Measurements from ENCODE around the gene CAMKMT. TPM values are rescaled to one million over a fixed set of nuclear protein-coding genes. Genes with fewer than 3 reads are reported as not detected.

Gene CAMKMT
- total and polyA plus RNA-seq, 9 of the 15 experiments (the other 6 are each of a cell fraction or from before 2014, with no cell fraction given) = 1.6 to 15.3 (median 7.4) TPM

- ChIA-PET CTCF (ENCODE audit: low intra/inter-chr PET ratio) (no interaction called here), POLR2A (interaction anchor here (0.6 to 3.1 kb wide), 6 partner anchors 8 to 248 kb away, joined by 3 to 32 read pairs (median 4); partner anchors contain the start of genes CAMKMT and PREPL)
- ATAC-seq (no peak), DNase-seq (ENCODE audit: extremely low read depth in 1 of 4, low spot score in 3 of 4) (no peak), FAIRE-seq (no peak)
- H3K27me3 ChIP-seq (ENCODE audit: control insufficient read depth in 2 of 2, insufficient read depth in 2 of 2, low read length in 2 of 2) = no peaks in the 10 kb centered on the region
- H3K9me1 ChIP-seq (ENCODE audit: control insufficient read depth, insufficient read depth, low read length) = no peaks in the 10 kb centered on the region
- H4K20me1 ChIP-seq (replicated peaks; ENCODE audit: control insufficient read depth, insufficient read depth, low read length) = no peaks in the 10 kb centered on the region
- no peak overlapping the region for H3K4me2 ChIP-seq (ENCODE audit: insufficient read depth, low read length)
- H3K9ac ChIP-seq (ENCODE audit: insufficient read depth in 1 of 2, low read depth in 2 of 2, low read length in 2 of 2) = no peak overlapping the region
- 75% methylated on average over 3 of the region's 4 CpGs for WGBS (ENCODE audit: insufficient coverage, low coverage, missing lambda C conversion rate)
- H3K79me2 ChIP-seq (ENCODE audit: control insufficient read depth, insufficient read depth, low read length) = no peaks in the 10 kb centered on the region
- peaks cover 1% of the 10 kb centered on the region; the same call in 1 of the 3 replicates for H3K36me3 ChIP-seq (ENCODE audit: control insufficient read depth, insufficient read depth, low read length)
- H3K27ac ChIP-seq (ENCODE audit: extremely low read depth, low read depth, low read length) = no peak overlapping the region
- no peaks in the 10 kb centered on the region for H3K4me1 ChIP-seq (replicated peaks in 1 of 2; ENCODE audit: control insufficient read depth in 2 of 2, insufficient read depth in 2 of 2, low read length in 2 of 2)
- no peak overlapping the region for H3K4me3 ChIP-seq
- no peak overlapping the region for H2AFZ ChIP-seq (ENCODE audit: low read depth, low read length)
- H3K9me3 ChIP-seq (replicated peaks; ENCODE audit: control insufficient read depth, insufficient read depth, low read depth, low read length) = no peaks in the 10 kb centered on the region
- no peak for TF ChIP-seq RNF2 (IDR thresholded peaks at IDR 0.05)
- TF ChIP-seq KAT2B (IDR thresholded peaks at IDR 0.05; ENCODE audit: low read depth, low read length) = no peak
- no peak for TF ChIP-seq MYC (IDR thresholded peaks at IDR 0.05; ENCODE audit: low read depth, low read length)
- no peak for TF ChIP-seq MYC (CRISPR knock-in tag; IDR thresholded peaks at IDR 0.05; ENCODE audit: borderline replicate concordance, low read depth)
- no peak for TF ChIP-seq DPF2 (IDR thresholded peaks at IDR 0.05)
- TF ChIP-seq XRCC4 (IDR thresholded peaks at IDR 0.05; ENCODE audit: extremely low read depth, insufficient read depth, insufficient read length) = no peak
- TF ChIP-seq CXXC5 (CRISPR knock-in tag; IDR thresholded peaks at IDR 0.05) = no peak
- TF ChIP-seq SIN3B (IDR thresholded peaks at IDR 0.05; ENCODE audit: low read depth) = no peak
- no peak for TF ChIP-seq ZNF121 (CRISPR knock-in tag; conservative IDR thresholded peaks at IDR 0.05)
- TF ChIP-seq HDAC8 (tag; IDR thresholded peaks at IDR 0.05) = no peak
- TF ChIP-seq SRSF1 (IDR thresholded peaks at IDR 0.05; ENCODE audit: low read depth, low read length) = no peak
- no peak for TF ChIP-seq RAD21 (CRISPR knock-in tag; conservative IDR thresholded peaks at IDR 0.05 in 1 of 2, IDR thresholded peaks at IDR 0.05 in 1 of 2)
- TF ChIP-seq TAF9B (IDR thresholded peaks at IDR 0.05; ENCODE audit: partially characterized antibody) = no peak
- no peak for TF ChIP-seq TBP (optimal IDR thresholded peaks at IDR 0.05; ENCODE audit: low read depth, low read length)
- TF ChIP-seq COPS2 (conservative IDR thresholded peaks at IDR 0.05) = no peak
- in situ Hi-C loops (cut with MboI) (no loop called here), intact Hi-C loops (cut with micrococcal nuclease) (no loop called here)
- BruUV-seq (replicated peaks) = no TSS peak
Observed at GRCh38 chr2:44351088-44351487, 10.7 kb upstream of the CAMKMT start.
